Psoas muscle (tissue), 8 donors: ENCODE results near the gene SYNE2. TPM values are rescaled to one million over a fixed set of nuclear protein-coding genes. Genes with fewer than 3 reads are reported as not detected.
A peak's percentile ranks its signal among the peaks of the same experiment; 100 is the strongest.

ENCODE experiments used
- ATAC-seq, 4 donors: fragments of 200-7000 bp; cut with Tn5 transposase; one replicate each; pipeline ENCODE4 v1.9.1; 2020; ENCODE audit warnings: moderate library complexity in 3 of 4, mild to moderate bottlenecking in 2 of 4
- DNase-seq, 2 donors: peaks; one replicate each; pipeline ENCODE4 v3.0.0-alpha.2; 2020
- H3K27ac ChIP-seq: fragments of 200-600 bp; one replicate; pipeline ENCODE4 v1.8.0; 2022
- H3K27me3 ChIP-seq, 3 donors: fragments of 200-600 bp in 1 of 3; one replicate each; pipeline versions ENCODE4 v1.6.1 to v1.8.0; 2013 to 2022; ENCODE audit warnings: low read length in 2 of 3, mild to moderate bottlenecking in 2 of 3, moderate library complexity in 1 of 3; ENCODE audit not compliant: insufficient read depth in 3 of 3
- H3K36me3 ChIP-seq, 2 donors: fragments of 200-600 bp in 1 of 2; one replicate each; pipeline versions ENCODE4 v1.6.1 to v1.8.0; 2013 to 2022; ENCODE audit warnings: low read depth in 1 of 2, mild to moderate bottlenecking in 1 of 2, moderate library complexity in 1 of 2; ENCODE audit not compliant: insufficient read depth in 1 of 2
- H3K4me1 ChIP-seq: fragments of 200-600 bp; one replicate; pipeline ENCODE4 v1.8.0; 2022
- H3K4me3 ChIP-seq: fragments of 200-600 bp; one replicate; pipeline ENCODE4 v1.8.0; 2022; ENCODE audit warnings: mild to moderate bottlenecking
- H3K9me3 ChIP-seq: fragments of 200-600 bp; one replicate; pipeline ENCODE4 v1.8.0; 2022
- WGBS, 3 donors: extraction: QIAGEN DNeasy Blood & Tissue Kit; methylation state at CpG; one replicate each; pipeline versions ENCODE4 v1.1.6 to v1.1.7; 2013; 5-methylcytosine and 5-hydroxymethylcytosine counted together
- intact Hi-C, 2 donors: fragments of 100-400 bp; cut with DNase I; formaldehyde crosslinking; loops; one replicate each; pipeline versions ENCODE4 v1.11.0 to v1.14.2; 2022
- polyA plus RNA-seq, 3 donors: library from polyadenylated mRNA; stranded (reverse); fragments of 200-250 nt; gene quantifications; one replicate each; pipeline ENCODE4 v1.2.3, GENCODE V29; 2013
- total RNA-seq, 4 donors: library from RNA; stranded (reverse); fragmentation: NEBNext Ultra II Directional in 2 of 4; extraction: Animal tissue kit (Norgen Biotek cat#: 25700) in 2 of 4; gene quantifications; one replicate each; pipeline versions ENCODE4 v1.2.1 to v1.2.4, GENCODE V29; 2021 to 2023
- TF ChIP-seq, protein P1 (sequence below): fragments of 200-600 bp; IDR thresholded peaks from one replicate; pipeline ENCODE4 v1.8.0; 2022; ENCODE audit warnings: antibody characterized with exemption
- donor health status: healthy with polysubstance abuse.
- donor health status: DM: no; HTN: no; CAD: no; lungs with moderate emphysema.
- donor health status: Bipolar disorder and iron deficiency.
- donor health status: healthy.
- donor health status: DM: yes; HTN: yes; CAD: no.
- donor health status: DM: no; HTN: no; CAD: no.
- donor health status: DM: no; HTN: no; CAD: no.
- donor health status: DM: yes; HTN: yes; CAD: no.

The SYNE2 gene
- total and polyA plus RNA-seq, 7 donors: 23.0 to 239 (median 150) TPM

DNA sequence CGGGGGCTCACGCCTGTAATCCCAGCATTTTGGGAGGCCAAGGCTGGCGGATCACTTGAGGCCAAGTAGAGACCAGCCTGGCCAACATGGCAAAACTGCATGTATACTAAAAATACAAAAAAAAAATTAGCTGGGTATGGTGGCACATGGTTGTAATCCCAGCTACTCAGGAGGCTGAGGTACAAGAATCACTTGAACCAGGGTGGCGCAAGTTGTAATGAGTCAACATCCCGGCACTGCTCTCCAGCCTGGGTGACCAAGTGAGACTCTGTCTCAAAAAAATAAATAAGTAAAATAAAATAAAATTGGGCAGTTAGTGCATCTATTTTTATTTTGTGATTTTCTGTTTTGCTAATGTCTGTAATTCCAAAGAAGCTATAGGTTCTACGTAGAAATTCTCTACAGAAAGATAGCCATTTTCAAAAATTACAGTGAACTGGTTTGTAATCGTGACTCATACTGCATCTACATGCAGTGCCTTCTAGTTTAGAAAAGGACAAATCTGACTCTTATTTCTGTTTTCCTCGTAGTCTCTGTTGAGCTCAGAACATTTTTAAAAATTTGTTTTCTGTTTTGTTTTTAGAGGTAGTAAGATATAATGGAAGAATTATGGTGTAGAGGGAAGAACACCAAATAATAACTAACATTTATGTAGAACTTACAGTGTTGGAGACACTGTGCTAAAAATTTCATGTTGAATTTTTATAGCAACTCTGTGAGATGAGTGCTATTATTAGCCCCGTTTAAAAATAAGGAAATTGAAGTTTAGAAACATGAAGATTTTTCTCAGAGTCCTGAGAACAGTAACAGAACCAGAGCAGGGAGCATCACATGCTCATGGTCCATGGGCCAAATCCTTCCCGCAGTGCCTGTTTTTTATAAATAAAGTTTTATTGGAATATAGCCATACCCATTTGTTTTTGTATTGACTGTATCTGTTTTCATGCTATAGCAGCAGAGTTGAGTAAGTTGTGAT, 201.2 kb downstream of the SYNE2 start:
- no peak overlapping the region for H3K4me3 ChIP-seq
- peaks cover 0 to 51% of the 10 kb centered on the region in 2 donors for H3K36me3 ChIP-seq
- WGBS, 3 donors: 84 to 85% (median 85%) methylated on average over 10 of the region's 10 CpGs
- TF ChIP-seq, protein P1, sequence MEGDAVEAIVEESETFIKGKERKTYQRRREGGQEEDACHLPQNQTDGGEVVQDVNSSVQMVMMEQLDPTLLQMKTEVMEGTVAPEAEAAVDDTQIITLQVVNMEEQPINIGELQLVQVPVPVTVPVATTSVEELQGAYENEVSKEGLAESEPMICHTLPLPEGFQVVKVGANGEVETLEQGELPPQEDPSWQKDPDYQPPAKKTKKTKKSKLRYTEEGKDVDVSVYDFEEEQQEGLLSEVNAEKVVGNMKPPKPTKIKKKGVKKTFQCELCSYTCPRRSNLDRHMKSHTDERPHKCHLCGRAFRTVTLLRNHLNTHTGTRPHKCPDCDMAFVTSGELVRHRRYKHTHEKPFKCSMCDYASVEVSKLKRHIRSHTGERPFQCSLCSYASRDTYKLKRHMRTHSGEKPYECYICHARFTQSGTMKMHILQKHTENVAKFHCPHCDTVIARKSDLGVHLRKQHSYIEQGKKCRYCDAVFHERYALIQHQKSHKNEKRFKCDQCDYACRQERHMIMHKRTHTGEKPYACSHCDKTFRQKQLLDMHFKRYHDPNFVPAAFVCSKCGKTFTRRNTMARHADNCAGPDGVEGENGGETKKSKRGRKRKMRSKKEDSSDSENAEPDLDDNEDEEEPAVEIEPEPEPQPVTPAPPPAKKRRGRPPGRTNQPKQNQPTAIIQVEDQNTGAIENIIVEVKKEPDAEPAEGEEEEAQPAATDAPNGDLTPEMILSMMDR: no peak
- H3K27ac ChIP-seq: no peak overlapping the region
- DNase-seq: no peak
- intact Hi-C loops: no loop called here
- H3K9me3 ChIP-seq: no peaks in the 10 kb centered on the region
- ATAC-seq: no peak
- no peaks in the 10 kb centered on the region for H3K4me1 ChIP-seq
- no peaks in the 10 kb centered on the region for H3K27me3 ChIP-seq

DNA sequence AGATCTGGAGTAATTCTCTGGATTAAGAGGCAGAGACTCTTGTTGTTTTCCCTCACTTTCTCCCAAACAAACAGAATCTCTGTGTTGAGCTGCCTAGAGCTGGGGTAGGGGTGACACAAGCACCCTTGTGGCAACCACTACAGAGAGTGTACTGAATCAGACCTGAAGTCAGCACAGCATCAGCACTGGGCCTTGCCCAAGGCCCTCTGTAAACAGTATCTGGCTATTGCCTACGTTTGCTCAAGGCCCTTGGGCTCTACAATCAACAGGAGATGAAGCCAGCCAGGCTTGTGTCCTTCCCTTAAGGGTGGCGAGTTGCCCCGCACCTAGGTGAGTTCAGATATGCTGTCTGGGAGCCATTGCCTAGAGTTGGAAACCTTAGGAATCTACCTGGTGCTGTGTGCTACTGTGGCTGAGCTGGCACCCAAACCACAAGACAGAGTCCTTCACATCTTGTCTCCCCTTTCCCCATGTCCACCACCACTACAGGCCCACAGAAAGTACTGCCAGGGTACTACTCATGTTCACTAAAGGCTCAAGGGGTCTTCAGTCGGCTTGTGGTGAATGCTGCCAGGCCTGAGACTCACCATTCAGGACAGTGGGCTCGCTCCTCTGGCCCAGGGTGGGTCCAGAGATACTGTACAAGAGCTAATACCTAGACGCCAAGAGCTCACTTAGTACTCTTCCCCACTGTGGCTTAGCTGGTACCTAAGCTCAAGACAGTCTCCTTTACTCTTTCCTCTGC, 206.8 kb downstream of the SYNE2 start:
- DNase-seq (no peak), ATAC-seq (no peak)
- H3K4me3 ChIP-seq: no peak overlapping the region
- peaks cover 4 to 38% of the 10 kb centered on the region in 2 donors for H3K36me3 ChIP-seq
- H3K4me1 ChIP-seq: no peaks in the 10 kb centered on the region
- no peaks in the 10 kb centered on the region for H3K9me3 ChIP-seq
- intact Hi-C loops: no loop called here
- TF ChIP-seq, protein P1: no peak
- WGBS, 3 donors: 96 to 100% (median 98%) methylated on average over 6 of the region's 6 CpGs
- no peak overlapping the region for H3K27ac ChIP-seq
- H3K27me3 ChIP-seq: no peaks in the 10 kb centered on the region

DNA sequence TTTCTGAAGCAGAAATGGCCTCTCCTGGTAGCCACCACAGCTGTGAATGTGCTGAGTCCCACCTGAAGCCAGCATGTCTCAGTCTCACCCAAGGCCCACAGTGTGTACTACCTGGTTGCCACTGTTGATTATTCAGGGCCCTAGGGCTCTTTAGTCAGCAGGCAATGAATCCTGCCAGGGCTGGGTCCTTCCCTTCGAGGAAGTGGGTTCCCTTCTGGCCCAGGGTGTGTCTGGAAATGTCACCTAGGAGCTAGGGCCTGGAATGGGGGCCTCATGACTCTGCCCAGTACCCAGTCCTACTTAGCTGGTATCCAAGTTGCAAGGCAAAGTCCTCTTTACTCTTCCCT, 207.4 kb downstream of the SYNE2 start:
- peaks cover 4 to 42% of the 10 kb centered on the region in 2 donors for H3K36me3 ChIP-seq
- H3K9me3 ChIP-seq: no peaks in the 10 kb centered on the region
- H3K4me1 ChIP-seq: no peaks in the 10 kb centered on the region
- no peaks in the 10 kb centered on the region for H3K27me3 ChIP-seq
- ATAC-seq: peak in 1 of 4 donors; percentile 15
- DNase-seq: no peak
- WGBS, 3 donors: 94 to 95% (median 94%) methylated on average over 1 of the region's 1 CpG
- H3K4me3 ChIP-seq: no peak overlapping the region
- intact Hi-C loops: no loop called here
- TF ChIP-seq, protein P1: no peak
- no peak overlapping the region for H3K27ac ChIP-seq

DNA sequence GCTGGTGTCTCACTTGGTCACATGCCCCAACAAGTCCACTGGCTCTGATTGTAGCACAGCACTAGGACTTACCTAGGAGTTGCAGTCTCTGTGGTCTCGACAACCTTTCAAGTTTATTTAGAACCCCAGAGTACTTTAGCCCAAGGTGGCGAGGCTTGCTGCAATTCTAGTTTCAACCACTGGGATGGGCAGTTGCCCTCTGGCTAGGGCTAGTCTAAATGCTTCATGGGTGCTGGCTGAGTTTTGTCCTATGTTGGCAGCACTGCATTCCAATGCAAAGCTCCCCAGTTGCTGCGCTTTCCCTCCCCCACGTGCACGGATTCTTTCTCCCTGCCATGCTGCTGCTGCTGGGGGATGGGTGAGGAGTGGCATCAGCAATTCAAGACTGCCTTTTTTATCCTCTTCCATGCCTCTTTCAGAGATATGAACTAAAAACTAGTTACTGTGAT, 207.9 kb downstream of the SYNE2 start:
- Histone ChIP-seq H3K4me1 (no peaks in the 10 kb centered on the region), H3K27ac (no peak overlapping the region), H3K36me3 (peaks cover 4 to 42% of the 10 kb centered on the region in 2 donors), H3K27me3 (no peaks in the 10 kb centered on the region), H3K4me3 (no peak overlapping the region), H3K9me3 (no peaks in the 10 kb centered on the region)
- ATAC-seq (peak; percentile 72 to 94 (median 89)), DNase-seq (no peak)
- WGBS, 3 donors: 61 to 79% (median 77%) methylated on average over 5 of the region's 5 CpGs
- TF ChIP-seq, protein P1: peak; percentile 53
- intact Hi-C loops: no loop called here
